NCI-H2107 (cell line): ENCODE results near the gene FBH1.

ENCODE experiments used
- DNase-seq: peaks from one replicate; lab custom pipeline; 2025; lab: John Stamatoyannopoulos, UW

Gene FBH1

DNA sequence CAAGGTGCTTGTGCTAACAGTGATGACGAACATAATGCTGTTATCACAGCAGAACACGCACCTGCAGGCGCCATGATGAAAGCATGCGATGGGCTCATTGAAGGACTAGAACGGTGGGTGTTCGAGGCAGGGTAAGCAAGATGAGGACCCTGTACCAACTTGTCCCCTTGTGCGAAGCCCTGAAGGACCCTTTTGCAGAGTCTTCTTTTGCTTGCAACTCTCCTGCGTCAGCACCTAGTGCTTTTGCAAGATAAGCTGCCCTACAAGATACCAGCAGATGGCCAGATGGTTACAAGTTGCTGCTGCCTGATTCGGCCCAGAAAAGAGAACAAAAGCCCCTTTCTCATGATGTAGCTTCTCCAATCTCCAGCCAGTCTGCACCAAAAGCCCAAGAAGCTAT is 91.5 kb downstream of the FBH1 start:
- DNase-seq: no peak

GRCh38 chr10:5983774-5984173 is 93.7 kb downstream of the FBH1 start:
- no peak for DNase-seq

GRCh38 chr10:5985029-5985428 is 95.0 kb downstream of the FBH1 start:
- no peak for DNase-seq
